ENCODE data around the gene NAA35. TPM values are rescaled to one million over a fixed set of nuclear protein-coding genes. Genes with fewer than 3 reads are reported as not detected.
"Not testable (repeated sequence)": the region's sequence is repeated elsewhere in the genome, so short reads cannot be mapped to it uniquely, and the experiment has no call there.

Gene NAA35
- polyA plus RNA-seq, 1 donor, result 22.1 TPM

- peaks cover 28% of the 10 kb centered on the region for H3K36me3 ChIP-seq (ENCODE audit: control insufficient read depth, insufficient read depth, low read length)
- peaks cover 9% of the 10 kb centered on the region for H3K4me1 ChIP-seq (ENCODE audit: control insufficient read depth, insufficient read depth, low read length)
- DNase-seq, result peak; percentile 18 to 57
- no peak overlapping the region for H3K4me3 ChIP-seq (ENCODE audit: low read length)
- H3K9me3 ChIP-seq (ENCODE audit: control insufficient read depth, low read depth, low read length), result no peaks in the 10 kb centered on the region
- no peak overlapping the region for H3K27ac ChIP-seq (ENCODE audit: low read length)
- no peaks in the 10 kb centered on the region for H3K27me3 ChIP-seq (ENCODE audit: control insufficient read depth, insufficient read depth, low read length)
- WGBS (ENCODE audit: insufficient coverage, low lambda C conversion rate), result no CpG with 5 or more reads among the region's 5 CpGs
Measured at GRCh38 chr9:86042199-86042978, 101.4 kb downstream of the NAA35 start.

GRCh38 chr9:86043586-86043985 lies 102.6 kb downstream of the NAA35 start:
- no CpG with 5 or more reads among the region's 5 CpGs for WGBS (ENCODE audit: insufficient coverage, low lambda C conversion rate)
- Histone ChIP-seq H3K4me3 (ENCODE audit: low read length) (no peak overlapping the region), H3K4me1 (ENCODE audit: control insufficient read depth, insufficient read depth, low read length) (peaks cover 9% of the 10 kb centered on the region), H3K27ac (ENCODE audit: low read length) (no peak overlapping the region), H3K9me3 (ENCODE audit: control insufficient read depth, low read depth, low read length) (no peaks in the 10 kb centered on the region), H3K27me3 (ENCODE audit: control insufficient read depth, insufficient read depth, low read length) (no peaks in the 10 kb centered on the region), H3K36me3 (ENCODE audit: control insufficient read depth, insufficient read depth, low read length) (peaks cover 24% of the 10 kb centered on the region)
- no peak for DNase-seq

- H3K27me3 ChIP-seq (ENCODE audit: control insufficient read depth, insufficient read depth, low read length), result no peaks in the 10 kb centered on the region
Measured at GRCh38 chr9:86043999-86044398, 103.1 kb downstream of the NAA35 start.

GRCh38 chr9:86045654-86046053 lies 104.7 kb downstream of the NAA35 start:
- no peak overlapping the region for H3K4me3 ChIP-seq (ENCODE audit: low read length)
- no peak overlapping the region for H3K27ac ChIP-seq (ENCODE audit: low read length)
- H3K4me1 ChIP-seq (ENCODE audit: control insufficient read depth, insufficient read depth, low read length), result peaks cover 9% of the 10 kb centered on the region
- DNase-seq, result no peak
- no peaks in the 10 kb centered on the region for H3K27me3 ChIP-seq (ENCODE audit: control insufficient read depth, insufficient read depth, low read length)
- peaks cover 12% of the 10 kb centered on the region for H3K36me3 ChIP-seq (ENCODE audit: control insufficient read depth, insufficient read depth, low read length)
- H3K9me3 ChIP-seq (ENCODE audit: control insufficient read depth, low read depth, low read length), result no peaks in the 10 kb centered on the region
- WGBS (ENCODE audit: insufficient coverage, low lambda C conversion rate), result 50% methylated on average over 1 of the region's 6 CpGs

More at GRCh38 chr9:86043999-86044398, 103.1 kb downstream of the NAA35 start:
- Histone ChIP-seq H3K27ac (ENCODE audit: low read length) (no peak overlapping the region), H3K36me3 (ENCODE audit: control insufficient read depth, insufficient read depth, low read length) (peaks cover 24% of the 10 kb centered on the region), H3K4me3 (ENCODE audit: low read length) (no peak overlapping the region), H3K4me1 (ENCODE audit: control insufficient read depth, insufficient read depth, low read length) (peaks cover 9% of the 10 kb centered on the region), H3K9me3 (ENCODE audit: control insufficient read depth, low read depth, low read length) (no peaks in the 10 kb centered on the region)
- DNase-seq, result no peak
- 100% methylated on average over 1 of the region's 4 CpGs for WGBS (ENCODE audit: insufficient coverage, low lambda C conversion rate)

GRCh38 chr9:86046071-86046636 lies 105.2 kb downstream of the NAA35 start:
- DNase-seq, result no peak

GRCh38 chr9:86046930-86047341 lies 106.0 kb downstream of the NAA35 start:
- Histone ChIP-seq H3K27me3 (ENCODE audit: control insufficient read depth, insufficient read depth, low read length) (no peaks in the 10 kb centered on the region), H3K27ac (ENCODE audit: low read length) (no peak overlapping the region), H3K36me3 (ENCODE audit: control insufficient read depth, insufficient read depth, low read length) (peaks cover 14% of the 10 kb centered on the region), H3K4me3 (ENCODE audit: low read length) (no peak overlapping the region), H3K9me3 (ENCODE audit: control insufficient read depth, low read depth, low read length) (no peaks in the 10 kb centered on the region), H3K4me1 (ENCODE audit: control insufficient read depth, insufficient read depth, low read length) (peaks cover 5% of the 10 kb centered on the region)
- no CpG with 5 or more reads among the region's 8 CpGs for WGBS (ENCODE audit: insufficient coverage, low lambda C conversion rate)
- no peak for DNase-seq

More at GRCh38 chr9:86046071-86046636, 105.2 kb downstream of the NAA35 start:
- no peaks in the 10 kb centered on the region for H3K9me3 ChIP-seq (ENCODE audit: control insufficient read depth, low read depth, low read length)
- peaks cover 12% of the 10 kb centered on the region for H3K36me3 ChIP-seq (ENCODE audit: control insufficient read depth, insufficient read depth, low read length)
- no peaks in the 10 kb centered on the region for H3K27me3 ChIP-seq (ENCODE audit: control insufficient read depth, insufficient read depth, low read length)
- peaks cover 9% of the 10 kb centered on the region for H3K4me1 ChIP-seq (ENCODE audit: control insufficient read depth, insufficient read depth, low read length)
- H3K4me3 ChIP-seq (ENCODE audit: low read length), result no peak overlapping the region
- H3K27ac ChIP-seq (ENCODE audit: low read length), result no peak overlapping the region
- WGBS (ENCODE audit: insufficient coverage, low lambda C conversion rate), result 96% methylated on average over 8 of the region's 14 CpGs

GRCh38 chr9:86047361-86047760 lies 106.4 kb downstream of the NAA35 start:
- Histone ChIP-seq H3K4me3 (ENCODE audit: low read length) (no peak overlapping the region), H3K36me3 (ENCODE audit: control insufficient read depth, insufficient read depth, low read length) (peaks cover 15% of the 10 kb centered on the region), H3K9me3 (ENCODE audit: control insufficient read depth, low read depth, low read length) (no peaks in the 10 kb centered on the region), H3K27me3 (ENCODE audit: control insufficient read depth, insufficient read depth, low read length) (no peaks in the 10 kb centered on the region), H3K4me1 (ENCODE audit: control insufficient read depth, insufficient read depth, low read length) (peaks cover 1% of the 10 kb centered on the region), H3K27ac (ENCODE audit: low read length) (no peak overlapping the region)
- 100% methylated on average over 7 of the region's 13 CpGs for WGBS (ENCODE audit: insufficient coverage, low lambda C conversion rate)
- DNase-seq, result no peak

GRCh38 chr9:86048018-86048742 lies 107.2 kb downstream of the NAA35 start:
- not testable (repeated sequence) for DNase-seq; H3K4me1 ChIP-seq (ENCODE audit: control insufficient read depth, insufficient read depth, low read length); H3K9me3 ChIP-seq (ENCODE audit: control insufficient read depth, low read depth, low read length); H3K27me3 ChIP-seq (ENCODE audit: control insufficient read depth, insufficient read depth, low read length); H3K4me3 ChIP-seq (ENCODE audit: low read length); H3K27ac ChIP-seq (ENCODE audit: low read length)
- peaks cover 15% of the 10 kb centered on the region for H3K36me3 ChIP-seq (ENCODE audit: control insufficient read depth, insufficient read depth, low read length)
- WGBS (ENCODE audit: insufficient coverage, low lambda C conversion rate), result no CpG with 5 or more reads among the region's 7 CpGs

- no CpG with 5 or more reads among the region's 21 CpGs for WGBS (ENCODE audit: insufficient coverage, low lambda C conversion rate)
- DNase-seq, result no peak
- no peaks in the 10 kb centered on the region for H3K27me3 ChIP-seq (ENCODE audit: control insufficient read depth, insufficient read depth, low read length)
- no peaks in the 10 kb centered on the region for H3K4me1 ChIP-seq (ENCODE audit: control insufficient read depth, insufficient read depth, low read length)
- no peak overlapping the region for H3K4me3 ChIP-seq (ENCODE audit: low read length)
- peaks cover 11% of the 10 kb centered on the region for H3K36me3 ChIP-seq (ENCODE audit: control insufficient read depth, insufficient read depth, low read length)
- H3K9me3 ChIP-seq (ENCODE audit: control insufficient read depth, low read depth, low read length), result peaks cover 6% of the 10 kb centered on the region
- no peak overlapping the region for H3K27ac ChIP-seq (ENCODE audit: low read length)
Measured at GRCh38 chr9:86052556-86053468, 111.9 kb downstream of the NAA35 start.

- DNase-seq, result no peak
- H3K4me1 ChIP-seq (ENCODE audit: control insufficient read depth, insufficient read depth, low read length), result no peaks in the 10 kb centered on the region
- no peak overlapping the region for H3K27ac ChIP-seq (ENCODE audit: low read length)
- peaks cover 11% of the 10 kb centered on the region for H3K36me3 ChIP-seq (ENCODE audit: control insufficient read depth, insufficient read depth, low read length)
- no CpG with 5 or more reads among the region's 3 CpGs for WGBS (ENCODE audit: insufficient coverage, low lambda C conversion rate)
- H3K9me3 ChIP-seq (ENCODE audit: control insufficient read depth, low read depth, low read length), result peaks cover 6% of the 10 kb centered on the region
- H3K4me3 ChIP-seq (ENCODE audit: low read length), result no peak overlapping the region
- H3K27me3 ChIP-seq (ENCODE audit: control insufficient read depth, insufficient read depth, low read length), result no peaks in the 10 kb centered on the region
Measured at GRCh38 chr9:86054695-86055094, 113.7 kb downstream of the NAA35 start.
